Osteoblast (primary cell): ENCODE results near the gene MBTPS1. TPM values are rescaled to one million over a fixed set of nuclear protein-coding genes. Genes with fewer than 3 reads are reported as not detected.
A peak's percentile ranks its signal among the peaks of the same experiment; 100 is the strongest.

Source experiments
- DNase-seq: peaks from one replicate; pipeline ENCODE4 v3.0.0; 2011; ENCODE audit warnings: low spot score, mixed read lengths; ENCODE audit not compliant: insufficient read length; ENCODE audit errors: missing footprints
- H2AFZ ChIP-seq: 2 replicates; pipeline ENCODE4 v1.6.0; 2011; ENCODE audit warnings: mild to moderate bottlenecking, low read length
- H3K27ac ChIP-seq: 2 replicates; pipeline ENCODE4 v1.5.1; 2011; ENCODE audit warnings: mild to moderate bottlenecking, low read depth, low read length, moderate library complexity
- H3K27me3 ChIP-seq: 2 replicates; pipeline ENCODE4 v1.6.0; 2012; ENCODE audit warnings: mild to moderate bottlenecking, control low read depth, inconsistent platforms, low read length, moderate library complexity; ENCODE audit not compliant: insufficient read depth
- H3K36me3 ChIP-seq: 2 replicates; pipeline ENCODE4 v1.5.1; 2011; ENCODE audit warnings: mild to moderate bottlenecking, low read length, control low read depth, moderate library complexity; ENCODE audit not compliant: insufficient read depth
- H3K4me1 ChIP-seq: 2 replicates; pipeline ENCODE4 v1.5.1; 2011; ENCODE audit warnings: mild to moderate bottlenecking, low read length, control low read depth, moderate library complexity; ENCODE audit not compliant: insufficient read depth
- H3K4me2 ChIP-seq: 2 replicates; pipeline ENCODE4 v1.6.0; 2011; ENCODE audit warnings: mild to moderate bottlenecking, low read length; ENCODE audit not compliant: insufficient read depth
- H3K4me3 ChIP-seq: fragments of 200-600 bp; sonication (generic); 3 replicates; pipeline ENCODE4 v1.5.1; 2012; ENCODE audit warnings: mild to moderate bottlenecking, low read length, inconsistent platforms; ENCODE audit not compliant: insufficient read depth
- H3K79me2 ChIP-seq: 2 replicates; pipeline ENCODE4 v1.6.0; 2012; ENCODE audit warnings: mild to moderate bottlenecking, low read length, control low read depth, inconsistent platforms; ENCODE audit not compliant: insufficient read depth
- H3K9me3 ChIP-seq: 2 replicates; pipeline ENCODE4 v1.5.1; 2011; ENCODE audit warnings: low read depth, low read length, control low read depth
- H4K20me1 ChIP-seq: 2 replicates; pipeline ENCODE4 v1.6.0; 2012; ENCODE audit warnings: mild to moderate bottlenecking, low read length, control low read depth; ENCODE audit not compliant: insufficient read depth
- CTCF ChIP-seq: IDR thresholded peaks from 2 replicates; pipeline ENCODE4 v1.5.1; 2011; ENCODE audit warnings: mild to moderate bottlenecking, low read depth, low read length, moderate library complexity; ENCODE audit errors: extremely low read depth
- total RNA-seq: library from RNA; depleted of rRNA; stranded (reverse); fragments of >200 nt; gene quantifications from 2 replicates; pipeline ENCODE4 v1.2.3, GENCODE V29; 2012

The MBTPS1 gene
- total RNA-seq, 1 donor: 114 TPM

GRCh38 chr16:84059946-84060901 is 56.5 kb downstream of the MBTPS1 start:
- Histone ChIP-seq H3K4me1 (no peaks in the 10 kb centered on the region), H3K36me3 (peaks cover 74% of the 10 kb centered on the region), H3K27ac (no peak overlapping the region), H3K9me3 (no peaks in the 10 kb centered on the region), H3K27me3 (no peaks in the 10 kb centered on the region), H3K4me3 (no peak overlapping the region), H3K79me2 (no peaks in the 10 kb centered on the region), H3K4me2 (no peak overlapping the region), H4K20me1 (peaks cover 17% of the 10 kb centered on the region), H2AFZ (no peak overlapping the region)
- DNase-seq: peak; percentile 60
- TF ChIP-seq CTCF: no peak

GRCh38 chr16:84059111-84059510 is 57.6 kb downstream of the MBTPS1 start:
- no peak overlapping the region for H2AFZ ChIP-seq
- no peak overlapping the region for H3K4me2 ChIP-seq
- no peak overlapping the region for H3K4me3 ChIP-seq
- no peaks in the 10 kb centered on the region for H3K9me3 ChIP-seq
- peak; percentile 32 for DNase-seq
- TF ChIP-seq CTCF: no peak
- no peaks in the 10 kb centered on the region for H3K4me1 ChIP-seq
- H3K79me2 ChIP-seq: no peaks in the 10 kb centered on the region
- no peak overlapping the region for H3K27ac ChIP-seq
- no peaks in the 10 kb centered on the region for H3K27me3 ChIP-seq
- H3K36me3 ChIP-seq: peaks cover 74% of the 10 kb centered on the region
- peaks cover 17% of the 10 kb centered on the region for H4K20me1 ChIP-seq

GRCh38 chr16:84058664-84059063 is 58.1 kb downstream of the MBTPS1 start:
- Histone ChIP-seq H3K27ac (no peak overlapping the region), H3K79me2 (no peaks in the 10 kb centered on the region), H3K36me3 (peaks cover 74% of the 10 kb centered on the region), H3K4me2 (no peak overlapping the region), H3K9me3 (no peaks in the 10 kb centered on the region), H2AFZ (no peak overlapping the region), H3K4me1 (no peaks in the 10 kb centered on the region), H3K4me3 (no peak overlapping the region), H3K27me3 (no peaks in the 10 kb centered on the region), H4K20me1 (peaks cover 17% of the 10 kb centered on the region)
- TF ChIP-seq CTCF: no peak
- peak; percentile 63 for DNase-seq

GRCh38 chr16:84058211-84058610 is 58.5 kb downstream of the MBTPS1 start:
- Histone ChIP-seq H3K4me3 (no peak overlapping the region), H3K79me2 (no peaks in the 10 kb centered on the region), H3K36me3 (peaks cover 78% of the 10 kb centered on the region), H2AFZ (no peak overlapping the region), H3K27me3 (no peaks in the 10 kb centered on the region), H3K27ac (no peak overlapping the region), H3K4me2 (no peak overlapping the region), H3K9me3 (no peaks in the 10 kb centered on the region), H3K4me1 (no peaks in the 10 kb centered on the region), H4K20me1 (peaks cover 17% of the 10 kb centered on the region)
- peak; percentile 55 for DNase-seq
- no peak for TF ChIP-seq CTCF
